ENCODE data around the gene SCLT1.

The SCLT1 gene

DNA sequence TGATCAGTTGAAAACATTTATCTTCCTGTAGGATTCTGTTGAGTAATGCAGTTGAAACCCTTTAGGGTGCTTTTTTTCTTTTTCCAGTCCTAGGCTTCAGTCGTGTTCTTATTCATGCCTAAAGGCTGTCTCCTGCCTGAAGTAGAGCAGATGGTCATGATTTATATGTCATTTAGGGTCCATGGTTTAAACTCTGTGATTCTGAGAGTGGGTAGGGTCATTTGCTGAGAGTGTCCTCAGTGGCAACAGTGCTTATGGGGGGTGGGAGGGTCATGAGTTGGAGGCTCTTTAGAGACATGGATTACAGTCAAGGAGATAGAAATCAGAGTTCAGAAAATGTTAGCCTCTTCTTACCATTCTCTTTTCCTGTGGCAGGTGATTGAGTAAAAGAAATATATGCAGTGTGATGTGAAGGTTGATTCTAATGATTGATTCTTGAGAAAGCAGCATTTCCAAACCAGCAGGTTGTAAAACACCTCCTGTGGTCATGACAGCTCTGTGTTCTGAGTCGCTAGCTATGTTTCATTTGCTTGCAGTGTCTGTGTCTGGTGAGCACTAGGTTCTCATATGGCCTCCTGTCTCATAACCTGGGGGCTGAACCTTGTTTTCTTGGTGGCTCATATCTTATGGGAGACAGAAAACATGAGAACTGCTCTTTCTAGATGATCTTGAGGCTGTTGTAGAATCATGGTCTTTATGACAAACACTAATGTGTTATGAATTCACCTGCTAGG, 223.4 kb downstream of the SCLT1 start:
- DNase-seq (ENCODE audit: low read depth): no peak

- DNase-seq (ENCODE audit: low read depth): no peak
These were observed 224.6 kb downstream of the SCLT1 start for GRCh38 chr4:128868758-128869157.

GRCh38 chr4:128866691-128867090, 226.6 kb downstream of the SCLT1 start:
- DNase-seq (ENCODE audit: low read depth): no peak

DNA sequence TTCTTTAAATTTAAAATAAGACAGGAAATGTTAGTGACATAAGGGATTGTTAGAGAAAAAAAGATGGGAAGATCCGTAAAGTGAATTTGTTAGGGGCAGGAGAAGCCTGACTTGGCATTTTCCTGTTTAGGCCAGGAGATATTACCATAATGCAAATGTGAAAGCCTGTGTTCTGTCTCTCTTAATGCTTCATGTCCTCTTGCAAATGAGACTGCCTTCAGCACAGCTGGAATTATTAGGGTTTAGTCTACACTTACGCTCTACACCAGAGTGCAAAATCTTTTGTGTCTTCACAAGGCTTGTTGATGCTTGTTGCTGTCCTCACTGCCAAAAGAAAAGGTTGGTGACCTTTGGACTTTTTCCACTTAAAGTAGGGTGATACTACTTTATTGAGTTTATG, 227.1 kb downstream of the SCLT1 start:
- DNase-seq (ENCODE audit: low read depth): no peak

- no peak for DNase-seq (ENCODE audit: low read depth)
These were observed 228.2 kb downstream of the SCLT1 start for GRCh38 chr4:128865132-128865531.

DNA sequence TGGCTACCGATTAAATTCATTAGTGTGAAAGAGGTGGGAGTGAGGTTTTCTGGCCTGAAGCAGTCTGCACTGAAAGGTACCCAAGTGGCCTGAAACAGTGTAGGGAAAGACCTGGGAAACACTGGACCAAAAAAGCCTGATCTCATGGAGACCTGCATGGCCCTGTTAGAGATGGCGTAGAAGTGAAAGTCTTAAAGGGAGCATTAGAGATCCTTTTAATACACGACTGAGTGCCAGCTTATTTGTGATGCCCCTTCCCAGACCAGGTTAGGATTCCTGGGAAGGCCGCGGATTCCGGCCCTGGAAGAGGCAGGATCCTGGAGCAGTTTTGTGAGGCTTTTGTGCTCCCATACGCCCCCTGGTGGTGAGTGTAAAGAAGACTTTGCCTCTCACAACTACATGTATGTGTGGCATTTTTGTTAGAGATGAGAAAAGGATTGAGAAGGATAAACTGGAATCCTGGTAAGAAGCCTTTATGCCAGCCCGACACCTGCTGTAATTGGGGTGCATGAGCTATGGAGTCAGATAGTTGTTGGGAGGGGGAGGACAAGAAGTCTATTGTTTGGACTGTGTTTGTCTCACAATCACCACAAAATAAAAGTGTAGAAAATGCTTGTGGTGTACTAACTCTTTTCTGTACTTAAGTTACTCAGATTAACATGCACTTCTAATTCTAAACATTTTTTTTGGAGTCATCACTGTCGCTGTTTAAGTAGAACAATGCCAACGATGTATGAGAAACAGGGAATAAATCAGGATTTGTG, 229.8 kb downstream of the SCLT1 start:
- DNase-seq (ENCODE audit: low read depth): peak; percentile 28

DNA sequence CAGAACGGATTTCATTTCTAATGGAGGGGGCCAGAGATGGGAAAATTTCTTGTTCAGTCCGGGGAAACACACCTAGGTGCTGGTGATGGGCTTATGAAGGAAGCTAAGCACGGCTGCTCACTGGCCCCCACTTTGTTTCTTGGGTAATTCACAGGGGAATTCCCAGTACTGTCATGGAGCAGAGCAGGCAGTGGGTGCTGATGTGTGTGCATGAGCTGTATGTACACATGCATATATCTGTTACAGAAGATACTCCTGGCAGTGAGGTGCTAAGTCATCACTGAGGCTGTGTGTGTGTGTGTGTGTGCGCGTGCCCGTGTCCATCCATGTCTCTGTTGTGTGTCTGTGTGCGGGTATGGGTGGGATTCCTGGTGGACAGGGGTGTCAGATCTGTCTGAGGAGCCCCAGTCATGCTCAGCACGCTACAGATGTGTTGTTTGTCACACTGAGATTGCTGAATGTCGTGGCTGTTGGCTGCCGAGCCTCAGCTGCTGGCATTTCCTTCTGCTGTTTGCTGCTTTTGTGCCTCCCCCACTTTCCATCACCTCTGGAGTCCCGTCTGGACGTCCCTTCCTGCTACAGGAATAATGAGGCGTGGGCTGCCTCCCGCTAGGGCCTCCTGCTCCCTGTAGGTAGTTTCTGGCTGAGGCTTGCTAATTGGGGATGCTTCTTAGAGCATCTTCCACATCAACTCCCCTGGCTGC, 230.6 kb downstream of the SCLT1 start:
- peak; percentile 26 for DNase-seq (ENCODE audit: low read depth)

- no peak for DNase-seq (ENCODE audit: low read depth)
These were observed 231.4 kb downstream of the SCLT1 start for GRCh38 chr4:128861856-128862518.

- DNase-seq (ENCODE audit: low read depth): no peak
These were observed 233.3 kb downstream of the SCLT1 start for GRCh38 chr4:128859887-128860677.

DNA sequence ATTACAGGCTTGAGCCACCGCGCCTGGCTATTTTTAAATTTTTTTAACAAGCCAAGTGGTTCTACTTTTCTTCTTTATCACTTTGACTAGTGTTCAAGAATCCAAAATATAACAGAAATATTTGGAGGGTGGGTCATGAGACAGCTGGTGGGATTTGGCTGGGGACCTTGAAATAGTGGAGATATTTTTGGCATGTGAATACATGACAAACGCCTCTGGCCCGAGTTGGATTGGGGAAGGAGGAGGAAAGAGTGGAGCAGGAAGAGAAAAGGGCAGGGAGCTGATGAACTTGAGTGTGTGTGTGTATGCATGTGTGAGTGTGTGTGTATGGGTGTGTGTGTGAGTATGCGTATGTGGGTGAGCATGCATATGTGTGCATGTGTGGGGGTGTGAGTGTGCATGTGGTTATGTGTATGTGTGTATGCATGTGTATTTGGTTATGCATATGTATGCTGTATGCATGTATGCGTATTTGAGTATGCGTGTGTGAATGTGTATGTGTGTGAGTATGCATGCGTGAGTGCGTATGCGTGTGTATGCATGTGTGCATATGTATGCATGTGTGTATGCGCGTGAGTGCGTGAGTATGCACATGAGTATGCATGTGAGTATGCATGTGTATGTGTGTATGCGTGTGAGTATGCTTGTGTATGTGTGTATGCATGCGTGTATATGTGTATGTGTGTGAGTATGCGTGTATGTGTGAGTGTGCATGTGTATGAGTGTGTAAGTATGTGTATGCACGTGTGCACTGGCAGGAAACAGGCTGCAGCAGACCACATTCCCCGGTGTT, 234.3 kb downstream of the SCLT1 start:
- no peak for DNase-seq (ENCODE audit: low read depth)

GRCh38 chr4:128856246-128856645, 237.1 kb downstream of the SCLT1 start:
- DNase-seq (ENCODE audit: low read depth): no peak

DNA sequence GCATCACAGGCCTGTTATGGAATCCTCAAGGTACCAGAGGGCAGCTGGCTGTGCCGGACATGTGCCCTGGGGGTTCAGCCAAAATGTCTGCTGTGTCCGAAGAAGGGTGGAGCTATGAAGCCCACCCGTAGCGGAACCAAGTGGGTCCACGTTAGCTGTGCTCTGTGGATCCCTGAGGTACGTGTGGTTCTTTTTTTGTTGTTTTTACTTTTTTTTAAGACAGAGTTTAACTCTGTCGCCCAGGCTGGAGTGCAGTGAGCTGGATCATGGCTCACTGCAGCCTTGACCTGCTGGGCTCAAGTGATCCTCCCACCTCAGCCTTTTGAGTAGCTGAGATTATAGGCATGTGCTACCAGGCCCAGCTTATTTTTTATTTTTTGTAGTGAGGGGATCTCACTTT, 237.7 kb downstream of the SCLT1 start:
- no peak for DNase-seq (ENCODE audit: low read depth)

DNA sequence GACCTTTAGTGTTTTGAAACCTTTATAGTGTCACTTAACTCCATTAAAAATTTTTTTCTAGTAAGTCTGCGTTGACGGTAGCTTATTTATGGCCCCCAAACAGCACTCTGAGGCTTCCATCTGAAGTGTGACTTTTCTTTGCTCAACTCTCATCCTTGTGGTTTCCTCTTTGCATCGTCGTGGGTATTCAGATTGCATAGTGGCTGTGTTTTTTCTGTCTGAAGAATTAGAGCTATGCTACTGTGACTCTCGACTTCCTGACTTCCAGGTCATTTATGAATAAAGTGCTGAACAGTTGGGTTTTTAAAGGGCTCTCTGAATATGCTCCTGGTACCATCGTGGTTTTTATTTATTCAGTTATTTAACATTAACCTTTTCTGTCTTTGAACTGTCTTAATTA, 238.9 kb downstream of the SCLT1 start:
- no peak for DNase-seq (ENCODE audit: low read depth)

GRCh38 chr4:128853741-128854140, 239.6 kb downstream of the SCLT1 start:
- no peak for DNase-seq (ENCODE audit: low read depth)

- no peak for DNase-seq (ENCODE audit: low read depth)
These were observed 243.1 kb downstream of the SCLT1 start for GRCh38 chr4:128850252-128850651.

DNA sequence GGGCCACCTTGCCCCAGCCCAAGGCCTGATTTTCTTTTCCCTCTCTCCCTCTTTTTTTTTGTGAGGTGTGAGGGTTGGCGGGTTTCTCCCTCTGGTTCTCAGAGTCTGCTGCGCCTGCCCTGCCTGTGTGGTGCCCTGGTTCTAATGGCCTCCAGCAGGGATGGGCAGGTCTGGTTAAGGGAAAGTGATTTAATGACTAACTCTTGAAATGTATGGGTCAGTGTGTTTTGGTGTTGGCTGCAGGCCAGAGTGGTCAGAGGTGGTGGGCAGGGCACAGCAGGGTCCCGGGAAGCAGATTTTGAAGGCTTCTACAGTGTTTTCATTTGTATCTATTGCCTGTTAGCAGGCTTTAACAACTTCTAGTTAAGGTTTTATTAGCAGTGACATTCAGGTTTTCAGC, 244.9 kb downstream of the SCLT1 start:
- DNase-seq (ENCODE audit: low read depth): no peak

DNA sequence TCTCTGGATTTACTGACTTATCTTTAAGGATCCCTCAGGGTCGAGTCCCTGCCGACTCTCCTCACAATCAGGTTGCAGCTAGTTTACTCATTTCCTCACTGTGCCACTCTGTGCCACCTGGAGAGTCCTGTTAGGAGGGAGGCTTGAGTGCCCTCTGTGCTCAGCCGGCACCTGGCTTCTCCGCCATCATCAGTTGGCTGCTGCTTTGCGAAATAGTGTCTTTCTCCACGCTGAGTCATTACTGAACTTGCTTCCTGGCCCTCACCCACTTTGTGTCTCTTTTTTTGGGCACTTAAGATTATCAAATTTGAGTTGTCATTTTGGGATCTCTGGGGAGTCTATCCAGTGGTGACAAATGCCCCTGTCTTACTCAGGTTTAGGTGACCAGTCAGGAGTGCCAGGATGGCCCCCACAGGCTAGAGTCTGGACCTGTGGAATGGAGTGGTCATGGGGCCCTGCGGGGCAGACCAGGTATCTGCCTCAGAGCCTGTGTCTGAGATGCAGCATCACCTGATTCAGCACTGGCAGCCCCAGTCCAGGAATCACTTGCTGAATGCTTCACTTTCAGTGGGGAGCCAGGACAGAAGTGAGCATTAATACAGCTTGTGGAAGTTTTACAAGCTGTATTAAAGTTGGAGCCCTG, 246.1 kb downstream of the SCLT1 start:
- no peak for DNase-seq (ENCODE audit: low read depth)

GRCh38 chr4:128846063-128846462, 247.3 kb downstream of the SCLT1 start:
- no peak for DNase-seq (ENCODE audit: low read depth)

DNA sequence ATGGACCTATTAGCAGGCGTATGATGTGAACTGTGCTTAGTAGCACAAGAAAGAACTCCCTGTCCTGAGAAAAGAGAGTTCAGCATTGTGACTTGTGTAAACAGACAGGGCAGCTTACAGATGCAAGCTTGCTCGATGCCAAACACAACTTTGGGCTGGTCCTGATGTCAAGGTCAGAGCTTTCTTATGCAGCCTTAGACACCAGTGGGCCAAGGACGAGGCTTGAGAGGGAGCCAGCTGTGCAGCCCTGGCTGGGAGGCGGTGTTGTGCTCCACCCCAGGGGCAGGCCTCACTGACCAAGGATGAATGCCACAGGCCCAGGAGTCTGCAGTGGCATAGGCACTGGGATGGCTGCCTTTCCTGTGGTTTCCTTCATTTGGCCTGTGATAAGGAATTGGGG, 248.4 kb downstream of the SCLT1 start:
- no peak for DNase-seq (ENCODE audit: low read depth)

GRCh38 chr4:128841402-128841801, 251.9 kb downstream of the SCLT1 start:
- no peak for DNase-seq (ENCODE audit: low read depth)

Measured in T-helper 22 cell (primary cell).